HG03558 (cell line): ENCODE measurements around the gene CBLB.

Experiments used
- ATAC-seq: cut with Tn5 transposase; IDR thresholded peaks from one replicate; pipeline ENCODE4 v1.9.1; 2021; ENCODE audit warnings: moderate number of reproducible peaks; ENCODE audit not compliant: unreplicated experiment; ENCODE audit errors: extremely low read depth

Gene CBLB

GRCh38 chr3:105653868-105654267, 214.9 kb downstream of the CBLB start:
- ATAC-seq = no peak

GRCh38 chr3:105653166-105653565, 215.6 kb downstream of the CBLB start:
- ATAC-seq = no peak

DNA sequence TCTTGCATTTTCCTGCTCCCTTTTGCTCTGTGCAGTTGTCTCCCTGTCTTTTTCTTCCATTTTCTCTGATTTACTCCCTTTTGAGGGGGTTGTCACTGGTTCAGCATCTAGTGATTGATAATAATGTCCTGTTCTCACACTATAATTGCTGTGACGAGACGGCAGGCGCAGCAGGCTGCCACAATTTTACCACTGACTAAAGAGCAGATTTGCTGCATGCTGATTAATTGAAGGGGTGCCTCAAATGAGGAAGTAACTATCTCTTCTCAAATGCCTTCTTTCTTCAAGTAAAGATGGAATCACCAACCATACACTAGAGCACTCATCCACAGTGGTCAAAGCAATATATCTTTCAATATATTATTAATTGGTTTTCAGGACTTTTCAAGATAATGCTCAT, 219.3 kb downstream of the CBLB start:
- ATAC-seq = no peak

DNA sequence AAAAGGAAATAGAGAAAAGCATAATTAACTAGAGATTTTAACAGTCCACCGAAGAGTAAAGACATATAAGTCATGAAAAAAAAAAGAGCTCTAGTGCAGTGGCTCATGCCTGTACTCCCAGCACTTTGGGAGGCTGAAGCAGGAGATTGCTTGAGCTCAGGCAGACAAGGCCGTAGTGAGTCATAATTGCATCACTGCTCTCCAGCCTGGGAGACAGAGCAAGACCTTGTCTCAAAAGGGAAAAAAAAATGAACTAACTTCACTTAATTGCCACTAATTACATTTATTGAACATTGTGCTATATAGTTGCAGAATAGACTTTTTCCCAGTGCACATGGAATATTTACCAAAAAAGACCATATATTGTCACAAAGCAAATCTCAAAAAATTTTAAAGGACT, 221.8 kb downstream of the CBLB start:
- no peak for ATAC-seq

GRCh38 chr3:105639131-105639530, 229.7 kb downstream of the CBLB start:
- ATAC-seq = no peak

GRCh38 chr3:105634708-105635107, 234.1 kb downstream of the CBLB start:
- ATAC-seq = no peak

- ATAC-seq = no peak
Observed at GRCh38 chr3:105629718-105630117, 239.1 kb downstream of the CBLB start.

- no peak for ATAC-seq
Observed at GRCh38 chr3:105626739-105627138, 242.1 kb downstream of the CBLB start.

- no peak for ATAC-seq
Observed at GRCh38 chr3:105622169-105622568, 246.6 kb downstream of the CBLB start.

DNA sequence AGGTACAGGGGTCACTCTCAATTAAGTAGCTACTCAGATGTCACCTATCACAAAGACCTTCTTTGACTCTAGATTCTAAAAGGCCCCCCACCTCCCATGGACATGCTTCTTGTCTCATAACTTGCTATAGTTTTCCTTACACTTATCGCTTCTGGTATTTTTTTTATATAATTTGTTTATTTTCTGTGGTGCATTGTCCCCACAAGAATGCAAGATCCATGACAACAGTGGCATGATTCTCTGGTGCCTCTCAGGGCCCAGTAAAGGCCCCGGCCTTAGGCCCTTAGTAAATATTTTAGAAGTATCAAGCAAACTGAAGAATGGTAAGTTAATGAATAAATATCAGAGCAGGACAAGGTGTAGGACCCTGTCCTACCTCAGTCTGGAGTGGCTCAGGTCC, 248.6 kb downstream of the CBLB start:
- no peak for ATAC-seq

- ATAC-seq = no peak
Observed at GRCh38 chr3:105619651-105620050, 249.2 kb downstream of the CBLB start.

GRCh38 chr3:105618556-105618955, 250.3 kb downstream of the CBLB start:
- ATAC-seq = no peak

GRCh38 chr3:105616374-105617121, 252.3 kb downstream of the CBLB start:
- ATAC-seq = no peak

- ATAC-seq = no peak
Observed at GRCh38 chr3:105615814-105616213, 253.0 kb downstream of the CBLB start.

- ATAC-seq = no peak
Observed at GRCh38 chr3:105614288-105615030, 254.4 kb downstream of the CBLB start.

GRCh38 chr3:105613120-105613519, 255.7 kb downstream of the CBLB start:
- ATAC-seq = no peak

DNA sequence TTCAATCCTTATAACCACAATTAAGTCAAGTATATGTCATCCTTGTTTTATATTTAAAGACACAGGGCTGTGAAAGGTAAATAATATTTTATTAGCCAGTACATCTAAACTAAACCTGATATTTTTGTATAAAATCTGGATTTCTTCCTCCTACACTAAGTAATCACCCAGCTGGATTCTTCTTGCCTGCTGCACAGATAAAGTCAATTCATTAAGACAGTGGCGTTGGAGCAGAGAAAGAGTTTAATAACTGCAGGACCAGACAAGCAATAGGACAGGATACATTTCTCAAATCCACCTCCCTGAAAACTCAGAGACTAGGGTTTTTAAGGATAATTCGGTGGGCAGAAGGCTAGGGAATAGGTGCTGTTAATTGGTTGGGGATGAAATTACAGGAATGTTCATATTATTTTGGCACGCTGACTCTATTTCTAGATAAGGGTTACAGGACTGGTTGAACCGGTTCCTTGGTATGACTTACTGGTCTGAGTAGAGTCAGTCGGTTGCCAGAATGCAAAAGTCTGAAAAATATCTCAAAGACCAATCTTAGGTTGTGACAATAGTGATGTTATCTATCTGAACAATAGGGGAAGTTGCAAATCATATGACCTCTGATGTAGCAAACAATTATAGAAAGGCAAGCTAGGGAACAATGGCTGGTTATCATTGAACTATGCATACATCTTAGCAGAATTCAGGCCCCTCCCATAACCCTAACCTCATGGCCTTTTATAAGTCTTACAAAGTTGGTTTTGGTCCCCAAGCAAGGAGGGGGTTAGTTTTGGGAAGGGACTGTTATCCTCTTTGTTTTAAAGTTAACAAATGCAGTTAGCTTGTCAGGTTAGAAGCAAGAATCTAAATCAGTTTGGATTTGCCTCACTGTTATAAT, 257.3 kb downstream of the CBLB start:
- ATAC-seq = no peak

DNA sequence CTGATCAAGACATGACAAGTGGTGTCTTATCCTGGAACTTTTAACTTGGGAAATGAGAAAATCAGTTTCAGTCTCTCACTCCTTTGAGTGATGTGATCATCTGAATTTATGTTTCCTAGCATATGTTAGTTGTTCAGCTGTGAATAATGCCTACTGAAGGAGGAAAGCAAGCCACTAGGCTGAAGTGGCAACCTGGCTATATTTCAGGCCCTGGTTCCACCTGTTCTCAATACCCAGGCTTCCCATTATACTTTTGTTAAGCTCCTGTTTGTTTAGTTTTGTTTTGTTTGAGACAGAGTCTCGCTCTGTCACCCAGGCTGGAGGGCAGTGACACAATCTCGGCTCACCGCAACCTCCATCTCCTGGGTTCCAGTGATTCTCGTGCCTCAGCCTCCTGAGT, 258.3 kb downstream of the CBLB start:
- no peak for ATAC-seq

- ATAC-seq = no peak
Observed at GRCh38 chr3:105608623-105609022, 260.2 kb downstream of the CBLB start.

GRCh38 chr3:105606016-105606415, 262.8 kb downstream of the CBLB start:
- ATAC-seq = no peak
